ENCODE results near the gene CADPS2.

The CADPS2 gene

DNA sequence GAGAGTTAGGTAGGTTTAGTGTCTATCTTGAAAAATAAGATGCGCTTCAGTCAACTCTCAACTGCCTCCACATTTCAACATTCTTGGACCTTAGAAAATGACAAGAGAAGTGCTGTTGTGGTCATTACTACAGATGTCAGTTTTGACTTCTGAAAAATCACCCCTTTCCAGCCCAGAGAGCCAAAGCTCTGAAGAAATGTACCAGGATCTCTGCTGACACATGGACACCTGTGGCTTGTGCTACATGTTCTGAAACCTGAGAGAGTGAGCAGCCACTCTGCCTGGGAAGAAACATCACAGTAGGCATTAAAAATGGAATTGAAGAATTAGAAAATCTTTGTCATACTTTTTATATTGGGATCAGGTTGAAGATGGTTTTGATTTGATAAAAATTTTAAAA, 545.8 kb downstream of the CADPS2 start:
- DNase-seq = no peak

GRCh38 chr7:122339145-122339904, 546.9 kb downstream of the CADPS2 start:
- no peak for DNase-seq

DNA sequence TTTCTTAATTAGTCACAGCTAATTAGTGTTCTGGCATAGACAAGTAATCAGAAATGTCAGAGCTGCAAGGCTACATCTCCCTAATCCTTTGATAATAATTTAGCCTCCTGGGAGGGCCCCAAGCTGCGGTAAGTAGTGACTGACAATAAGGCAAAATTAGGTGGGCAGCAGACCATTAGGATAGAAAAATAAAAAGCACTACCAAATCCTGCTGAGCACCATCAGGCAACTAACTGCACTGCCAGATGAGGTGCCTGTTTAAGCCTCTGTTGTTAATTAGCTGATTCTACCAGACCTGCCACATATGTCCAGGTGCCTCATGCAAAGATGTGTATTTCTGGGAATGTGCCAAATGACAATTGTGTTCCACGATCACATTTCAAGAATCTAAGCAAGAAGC, 549.2 kb downstream of the CADPS2 start:
- peak; percentile 71 for DNase-seq

DNA sequence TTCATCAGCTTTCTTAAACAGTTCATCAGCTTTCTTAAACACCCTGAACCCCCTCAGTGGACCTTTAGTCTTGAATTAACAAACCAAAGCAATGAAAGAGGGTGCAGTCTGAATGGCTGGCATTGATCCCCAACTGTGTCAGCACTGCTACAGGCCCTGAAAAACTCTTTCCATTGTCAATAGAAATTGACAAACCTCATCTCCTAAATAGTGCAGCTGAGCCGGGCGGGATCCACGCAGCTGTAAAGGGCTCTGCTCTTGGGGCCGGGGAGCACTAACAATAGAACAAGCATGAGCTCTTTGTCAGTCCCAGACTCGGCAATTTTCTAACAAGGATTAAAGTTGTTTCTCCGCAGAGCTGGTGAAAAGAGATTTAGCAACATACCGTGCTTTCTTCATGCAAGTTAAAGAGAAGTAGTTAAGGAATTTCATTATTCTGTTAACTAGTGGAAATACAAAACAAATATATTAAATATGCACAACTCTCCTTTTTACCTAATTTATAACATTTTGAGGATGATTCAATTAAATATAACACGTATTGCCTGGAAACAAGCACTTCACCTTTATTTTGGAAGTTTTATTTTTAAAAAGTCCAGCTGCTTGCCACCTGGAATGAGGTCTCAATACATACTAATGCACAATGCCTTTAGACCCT, 557.0 kb downstream of the CADPS2 start:
- DNase-seq = no peak

DNA sequence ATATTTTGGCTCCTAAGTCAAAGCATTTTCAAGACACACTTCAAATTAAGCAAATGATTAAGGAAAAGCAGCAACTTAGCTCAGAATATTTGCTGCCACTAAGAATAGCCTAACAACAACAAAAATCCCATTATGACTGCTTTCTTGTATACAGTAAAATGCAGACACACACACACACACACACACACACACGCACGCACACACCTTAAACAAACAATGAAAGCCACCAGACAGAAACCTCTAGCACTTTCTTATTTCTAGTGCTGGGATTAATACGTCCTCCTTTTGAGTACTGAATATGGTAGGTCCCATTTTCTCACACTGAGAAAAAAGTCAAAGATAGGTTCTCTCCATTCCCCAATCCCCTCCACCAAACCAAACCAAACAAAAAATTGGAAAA, 558.3 kb downstream of the CADPS2 start:
- no peak for DNase-seq

GRCh38 chr7:122316467-122317388, 569.5 kb downstream of the CADPS2 start:
- no peak for DNase-seq

GRCh38 chr7:122315507-122316466, 570.5 kb downstream of the CADPS2 start:
- no peak for DNase-seq

- DNase-seq = no peak
Observed at GRCh38 chr7:122314284-122314683, 572.0 kb downstream of the CADPS2 start.

DNA sequence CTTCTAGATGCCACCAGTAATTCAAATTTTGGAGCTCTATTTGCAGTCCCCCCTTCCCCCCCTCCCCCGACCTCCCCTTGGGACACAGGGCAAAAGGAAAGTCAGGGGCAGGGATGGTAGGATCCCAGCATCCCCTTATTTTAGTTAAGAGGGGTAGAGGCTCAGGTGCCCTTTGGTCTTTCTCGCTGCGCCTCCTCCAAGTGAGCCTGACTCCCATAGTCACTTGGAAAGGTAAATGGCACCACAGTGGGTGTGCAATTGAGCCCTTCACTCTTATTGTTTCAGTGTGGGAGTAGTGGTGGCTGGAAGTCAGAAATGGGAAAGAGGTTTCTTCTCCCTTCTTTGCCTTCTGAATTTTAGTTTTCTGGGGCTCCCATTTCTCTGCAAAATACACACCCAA, 573.5 kb downstream of the CADPS2 start:
- no peak for DNase-seq

DNA sequence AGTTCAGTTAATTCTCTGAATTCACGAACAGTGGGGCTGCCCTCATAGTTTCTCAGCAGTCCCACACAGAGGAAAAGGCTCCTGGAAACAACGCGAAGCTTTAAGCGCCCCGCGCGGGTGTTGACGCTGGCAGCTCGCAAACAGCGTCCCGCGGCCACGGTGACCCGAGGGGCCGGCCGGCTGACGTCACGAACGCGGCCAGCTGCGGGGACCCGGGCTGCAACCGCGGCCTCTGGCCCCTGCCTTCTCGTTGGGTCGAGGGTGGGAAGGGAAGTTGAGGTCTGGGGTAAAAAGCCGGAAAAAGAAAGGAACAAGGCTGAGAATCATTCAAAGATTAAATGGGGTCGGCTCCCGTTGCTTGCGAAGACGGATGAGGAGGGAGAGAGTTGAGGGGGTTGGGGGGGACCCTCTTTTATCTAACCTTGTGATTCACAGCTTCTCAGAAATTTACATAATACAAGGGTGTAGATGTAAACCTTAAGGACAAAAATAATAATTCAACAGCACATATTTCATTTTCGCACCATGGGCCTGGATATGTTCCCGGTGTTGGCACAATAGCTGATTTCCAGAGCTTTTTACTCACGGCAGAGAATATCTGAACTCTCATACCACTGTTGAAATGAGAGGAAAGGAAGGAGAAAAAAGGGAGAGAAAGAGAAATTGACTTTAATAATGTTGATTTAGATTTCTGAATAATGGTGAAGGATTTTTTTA, 574.4 kb downstream of the CADPS2 start:
- no peak for DNase-seq

GRCh38 chr7:122311050-122311700, 575.1 kb downstream of the CADPS2 start:
- DNase-seq = no peak

DNA sequence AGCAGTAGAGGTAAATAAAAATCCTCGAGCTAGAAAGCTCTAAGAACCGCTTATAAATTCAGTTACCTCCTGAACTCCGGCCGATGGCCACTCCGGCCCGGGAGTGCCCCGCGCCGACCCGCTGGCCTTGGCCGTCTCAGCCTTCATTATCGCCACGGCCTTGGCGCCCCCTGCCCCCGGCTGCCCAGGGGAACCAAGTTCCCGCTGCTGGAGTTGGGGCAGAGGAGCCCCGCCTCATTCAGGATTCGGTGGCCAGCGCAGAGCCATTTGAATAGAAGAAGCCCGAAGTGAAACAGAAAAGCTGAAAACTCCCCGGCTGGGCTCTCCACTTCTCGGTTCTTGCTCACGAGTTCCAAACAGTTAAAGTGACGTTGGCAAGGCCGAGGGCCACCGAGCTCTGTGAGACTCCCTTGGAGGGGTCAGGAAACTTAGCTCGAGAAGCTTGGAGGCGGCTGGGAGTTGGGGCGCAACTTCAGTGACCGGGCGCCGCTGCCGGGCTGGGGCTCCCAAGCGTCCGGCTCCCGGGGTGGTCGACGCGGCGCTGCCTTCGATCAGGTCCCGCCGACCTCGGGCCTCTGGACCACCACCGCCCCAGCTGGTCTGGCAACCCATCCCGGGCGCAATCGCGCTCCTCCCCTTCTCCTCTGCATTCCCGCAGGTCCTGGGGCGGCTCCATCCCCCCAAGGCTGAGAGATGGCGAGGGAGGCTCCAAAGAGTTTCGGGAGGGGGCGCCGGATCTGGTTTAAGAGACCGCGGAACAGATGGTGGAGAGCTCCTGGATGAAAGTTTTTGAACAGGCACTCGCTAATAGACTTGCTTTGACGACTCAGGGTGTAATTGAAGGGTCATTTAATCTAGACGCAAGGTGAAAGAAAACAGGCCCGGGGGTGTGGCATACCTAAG, 575.9 kb downstream of the CADPS2 start:
- DNase-seq = no peak

- DNase-seq = no peak
Observed at GRCh38 chr7:122309421-122309820, 576.8 kb downstream of the CADPS2 start.

DNA sequence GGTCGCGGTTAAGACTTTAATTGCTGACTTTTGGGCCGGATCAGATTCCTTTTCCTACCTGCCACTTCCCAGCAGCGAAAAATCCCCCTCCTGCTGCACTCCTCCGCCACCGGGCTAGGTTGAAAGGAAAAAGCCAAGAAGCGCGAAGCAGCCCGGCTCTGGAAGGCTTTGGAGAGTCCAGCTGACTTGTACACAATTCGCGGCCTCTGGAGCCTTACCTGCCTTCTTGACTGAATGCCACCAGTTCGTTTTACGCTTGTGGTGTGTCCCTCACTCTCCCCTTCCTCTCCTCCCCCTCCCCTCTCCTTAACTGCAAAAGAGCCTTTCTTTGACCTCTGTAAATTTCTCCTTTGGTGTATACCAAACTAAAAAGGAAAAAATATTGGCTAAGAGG, 579.0 kb downstream of the CADPS2 start:
- DNase-seq = no peak

DNA sequence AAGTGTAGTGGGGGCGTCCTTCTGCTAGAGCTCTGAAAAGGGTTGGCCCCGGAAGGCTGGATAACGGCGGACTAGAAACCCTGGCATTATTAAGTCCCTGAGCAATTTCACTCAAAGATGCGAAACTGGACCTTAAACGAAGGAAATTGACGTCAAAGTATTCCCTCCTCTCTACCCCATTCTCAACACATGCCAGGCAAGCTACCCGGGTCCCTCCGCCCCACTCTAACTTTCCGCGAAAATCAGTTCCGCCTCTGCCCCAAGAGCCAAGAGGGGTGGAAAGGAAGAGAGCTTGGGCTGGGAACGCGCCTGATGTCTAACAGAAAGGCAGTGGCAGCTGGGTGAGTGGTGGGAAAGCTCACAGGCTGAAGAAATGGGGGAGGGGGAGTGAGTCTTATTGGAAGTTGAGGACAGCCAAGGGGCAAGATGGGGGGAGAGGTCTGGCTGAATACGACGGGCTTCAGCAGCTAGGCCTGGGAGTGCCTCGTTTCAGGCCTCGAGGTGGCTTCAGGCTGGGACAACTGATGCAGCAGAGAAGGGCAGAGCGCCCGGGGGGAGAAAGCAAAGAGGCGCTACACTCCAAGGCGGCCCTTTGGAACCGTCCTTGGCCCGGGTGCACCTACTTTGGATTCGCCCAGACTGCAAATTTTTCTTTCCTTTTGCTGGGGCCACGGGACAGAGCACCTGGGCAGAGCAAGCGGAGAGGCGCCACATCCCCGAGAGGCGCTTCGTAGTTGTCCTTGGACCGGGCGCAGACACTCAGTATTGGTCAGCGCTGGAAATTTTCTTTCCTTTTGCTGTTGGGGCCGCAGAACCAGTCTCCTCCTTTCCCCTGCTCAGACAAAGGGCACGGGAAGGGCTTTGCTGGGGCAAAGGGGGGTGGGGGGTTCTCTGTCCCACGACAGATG, 579.7 kb downstream of the CADPS2 start:
- DNase-seq = no peak

- no peak for DNase-seq
Observed at GRCh38 chr7:122305475-122306319, 580.6 kb downstream of the CADPS2 start.

DNA sequence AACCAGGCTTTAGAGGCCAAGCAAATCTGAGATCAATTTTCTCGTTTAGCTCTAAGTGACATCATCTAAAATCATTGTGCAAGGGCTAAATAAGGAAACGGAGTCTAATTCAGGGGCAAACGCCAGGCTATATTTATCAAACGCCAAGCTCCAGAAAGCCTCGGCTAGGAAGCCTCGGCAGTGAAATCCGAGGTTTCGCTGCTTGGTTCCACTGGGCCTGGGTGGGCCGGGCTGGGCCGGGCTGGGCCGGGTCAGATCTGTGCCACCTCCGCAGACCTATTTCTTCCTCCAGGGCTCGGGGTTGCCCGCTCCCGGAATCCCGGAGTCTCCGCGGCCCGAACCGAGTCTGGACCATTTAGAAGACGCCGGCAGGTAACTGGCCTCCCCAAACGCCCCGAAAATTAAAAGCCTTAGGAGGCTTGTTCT, 581.3 kb downstream of the CADPS2 start:
- DNase-seq = no peak

Measured in NCI-H1694 treated with DMSO at 0.1 percent for 48 hours (cell line).